NCI-H1930 (cell line): ENCODE data around the gene PDGFC.
"Not testable (repeated sequence)": the region's sequence is repeated elsewhere in the genome, so short reads cannot be mapped to it uniquely, and the experiment has no call there.

Experiments
- DNase-seq, 2 experiments: peaks; one replicate each; lab custom pipeline; 2025; lab: John Stamatoyannopoulos, UW

PDGFC gene

DNA sequence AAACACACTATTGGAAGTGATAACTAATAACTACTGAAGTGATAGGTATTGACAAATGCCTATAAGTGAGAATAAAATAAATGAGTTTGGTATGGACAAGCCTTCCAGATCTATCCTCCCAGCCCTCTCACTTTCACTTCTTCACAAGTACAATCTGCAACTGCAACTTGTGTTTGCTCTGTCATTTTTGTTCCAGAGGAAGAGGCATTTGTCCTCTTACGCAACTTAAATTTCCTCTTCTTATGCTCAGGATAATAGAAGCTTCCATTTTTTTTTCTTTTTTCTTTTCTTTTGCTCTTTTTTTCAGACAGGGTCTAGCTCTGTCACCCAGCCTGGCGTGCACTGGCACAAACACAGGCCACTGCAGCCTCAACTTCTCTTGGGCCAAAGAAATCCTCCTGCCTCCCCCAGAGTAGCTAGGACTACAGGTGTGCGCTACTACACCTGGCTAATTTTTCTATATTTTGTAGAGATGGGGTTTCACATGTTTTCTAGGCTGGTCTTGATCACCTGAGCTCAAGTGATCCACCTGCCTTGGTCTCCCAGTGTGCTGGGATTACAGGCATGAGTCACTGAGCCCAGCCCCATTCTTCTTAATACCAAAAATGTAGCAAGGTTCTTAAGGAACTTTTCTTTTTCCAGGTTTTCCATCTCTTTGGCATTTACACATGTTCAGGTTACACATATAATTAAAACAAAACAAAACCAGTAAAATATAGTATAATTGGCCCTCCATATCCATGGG is 73.1 kb downstream of the PDGFC start:
- DNase-seq, result no peak

DNA sequence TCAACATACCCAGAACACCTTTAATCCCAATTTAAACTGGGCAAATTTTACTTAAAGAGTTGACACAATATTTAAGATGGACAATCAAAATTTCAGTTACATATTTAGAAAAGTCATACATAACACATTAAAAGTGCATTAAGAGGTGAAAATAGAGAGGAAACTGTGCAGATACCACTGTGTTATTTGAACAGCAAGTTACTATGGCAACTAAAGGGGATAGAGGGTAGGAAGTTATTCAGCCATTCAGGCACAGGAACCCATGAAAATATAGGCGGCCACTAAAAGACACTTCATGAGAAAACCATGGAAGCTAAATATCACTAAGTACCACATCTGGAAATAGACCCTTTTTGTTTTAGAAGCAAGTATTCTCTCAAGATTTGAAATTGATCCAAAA is 75.1 kb downstream of the PDGFC start:
- DNase-seq, result no peak

GRCh38 chr4:156894234-156894633 is 77.4 kb downstream of the PDGFC start:
- no peak for DNase-seq

GRCh38 chr4:156892805-156893204 is 78.8 kb downstream of the PDGFC start:
- DNase-seq, result no peak

GRCh38 chr4:156889616-156890594 is 81.7 kb downstream of the PDGFC start:
- no peak for DNase-seq

DNA sequence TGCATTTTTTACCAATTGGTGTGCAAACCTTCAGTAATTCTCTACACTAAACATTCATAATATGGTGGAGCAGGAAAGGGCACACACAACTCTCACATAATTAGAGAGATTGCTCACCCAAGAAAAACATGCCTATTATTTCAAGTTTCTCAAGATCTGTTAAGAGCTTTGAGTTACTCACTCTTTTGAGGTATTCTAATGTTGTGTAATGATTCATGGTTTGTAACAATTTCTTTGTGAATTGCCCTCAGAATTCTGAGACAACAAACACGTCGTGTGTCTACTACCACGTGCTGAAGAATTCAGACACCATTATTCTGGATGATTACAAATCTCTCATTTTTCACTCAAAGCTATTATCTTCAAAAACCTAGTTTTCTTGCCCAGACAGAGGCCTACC is 82.8 kb downstream of the PDGFC start:
- DNase-seq, result no peak

- no peak for DNase-seq
Measured at GRCh38 chr4:156886481-156886880, 85.1 kb downstream of the PDGFC start.

- no peak for DNase-seq
Measured at GRCh38 chr4:156885374-156885773, 86.2 kb downstream of the PDGFC start.

- DNase-seq, result no peak
Measured at GRCh38 chr4:156884183-156884582, 87.4 kb downstream of the PDGFC start.

DNA sequence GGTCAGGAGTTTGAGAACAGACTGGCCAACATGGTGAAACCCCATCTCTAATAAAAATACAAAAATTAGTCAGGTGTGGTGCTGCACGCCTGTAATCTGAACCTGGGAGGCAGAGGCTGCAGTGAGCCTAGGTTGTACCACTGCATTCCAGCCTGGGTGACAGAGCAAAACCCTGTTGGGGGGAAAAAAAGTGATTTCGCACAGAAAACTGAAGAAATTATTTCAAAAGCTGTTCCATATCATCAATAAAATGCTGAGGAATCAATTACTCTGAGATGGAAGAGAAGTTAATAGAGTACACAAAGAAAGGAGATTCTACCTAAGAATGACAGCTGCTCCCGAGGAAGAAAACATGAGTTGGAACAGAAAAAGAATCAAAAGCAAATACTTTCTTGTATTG is 95.9 kb downstream of the PDGFC start:
- no peak for DNase-seq

DNA sequence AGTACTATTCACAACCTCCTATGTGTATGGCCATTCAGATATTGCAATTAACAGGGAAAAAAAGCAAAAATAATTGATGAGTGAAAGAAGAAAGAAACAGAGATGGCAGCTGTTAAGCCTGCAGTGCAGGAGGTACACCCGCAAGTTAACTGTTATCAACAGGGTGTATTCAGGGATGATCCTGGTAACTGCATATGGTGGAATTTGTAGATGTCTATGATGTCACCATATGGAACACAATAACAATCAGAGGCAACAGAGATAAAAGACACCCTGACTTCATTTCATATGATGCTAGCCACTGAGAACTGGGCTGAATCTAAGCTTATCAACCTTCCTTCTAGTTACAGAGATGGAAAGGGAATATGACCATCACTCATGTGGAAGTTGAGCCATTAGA is 96.5 kb downstream of the PDGFC start:
- DNase-seq, result no peak

DNA sequence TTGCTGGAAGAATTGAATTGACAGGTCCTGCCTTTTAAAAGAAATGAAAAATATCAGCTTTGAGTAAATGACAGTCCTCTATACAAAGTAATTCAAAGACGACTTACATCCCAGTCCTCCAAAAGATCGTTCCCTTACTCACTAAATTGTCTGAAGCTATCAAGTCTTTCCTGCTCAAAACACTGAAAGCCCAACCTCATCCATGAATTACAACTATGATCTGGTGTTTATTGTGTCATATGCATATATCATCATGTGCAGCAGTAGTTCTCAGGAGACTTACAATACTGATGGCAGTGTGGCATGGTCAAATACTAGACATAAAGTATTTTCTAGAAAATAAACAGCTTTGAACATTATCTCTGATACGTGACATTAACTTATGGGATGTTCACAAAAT is 97.8 kb downstream of the PDGFC start:
- no peak for DNase-seq

DNA sequence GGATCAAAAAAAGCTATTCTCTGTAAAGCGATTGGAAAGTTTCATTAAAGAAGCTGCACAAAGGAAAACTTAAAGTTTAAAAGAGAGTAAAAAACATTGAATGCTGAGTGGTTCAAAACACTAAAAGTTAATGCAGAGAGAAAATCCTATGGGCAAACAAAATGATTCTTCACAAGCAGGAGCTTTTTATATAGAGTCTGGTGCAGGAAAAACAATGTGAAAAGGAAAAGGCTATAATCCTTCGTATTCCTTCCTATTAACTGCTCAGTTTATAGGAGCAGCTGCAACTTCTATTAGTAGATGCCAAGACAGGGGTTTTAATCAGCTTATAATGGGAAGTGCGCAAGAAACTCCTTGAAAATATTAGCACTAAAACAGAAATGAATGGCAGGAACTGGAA is 100.7 kb downstream of the PDGFC start:
- DNase-seq, result no peak

DNA sequence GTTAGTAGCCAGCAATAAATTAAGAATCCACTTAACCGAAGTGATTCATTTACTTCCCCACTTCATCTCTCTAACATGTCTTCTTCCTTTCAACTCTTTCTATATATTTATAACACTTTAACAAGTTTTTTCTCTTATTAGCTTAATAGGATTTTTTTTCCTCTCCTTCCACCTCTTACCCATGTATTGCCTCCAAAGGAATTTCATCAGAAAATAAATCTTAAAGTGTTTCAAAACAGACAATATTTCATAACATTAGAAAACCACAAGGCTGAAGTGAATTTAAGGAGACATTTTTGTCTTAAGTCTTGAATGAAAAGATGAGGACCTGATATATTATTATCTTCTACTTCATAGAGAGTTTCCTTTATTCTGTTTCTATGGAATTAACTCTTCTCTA is 101.5 kb downstream of the PDGFC start:
- DNase-seq, result no peak

- not testable (repeated sequence) for DNase-seq
Measured at GRCh38 chr4:156866088-156866487, 105.5 kb downstream of the PDGFC start.

- no peak for DNase-seq
Measured at GRCh38 chr4:156865451-156865850, 106.1 kb downstream of the PDGFC start.

- DNase-seq, result no peak
Measured at GRCh38 chr4:156858071-156858470, 113.5 kb downstream of the PDGFC start.

DNA sequence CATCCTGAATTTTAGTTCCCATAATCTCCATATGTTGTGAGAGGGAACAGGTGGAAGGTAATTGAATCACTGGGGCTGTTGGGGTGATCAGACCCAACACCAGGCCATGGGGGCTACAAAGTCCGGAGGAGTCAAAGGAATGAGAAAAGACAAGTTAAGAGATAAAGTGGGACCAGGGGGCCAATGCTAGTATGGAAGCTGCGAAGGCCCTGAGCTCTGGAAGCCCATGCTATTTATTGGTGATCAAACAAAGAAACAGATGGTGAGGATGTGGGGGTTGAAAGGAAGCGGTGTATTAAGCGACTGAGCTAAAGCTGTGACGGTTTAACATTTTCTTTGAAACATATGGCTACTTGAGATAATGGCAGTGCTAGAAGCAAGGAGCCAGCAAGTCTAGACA is 132.8 kb downstream of the PDGFC start:
- no peak for DNase-seq

- DNase-seq, result no peak
Measured at GRCh38 chr4:156837625-156838345, 133.8 kb downstream of the PDGFC start.

DNA sequence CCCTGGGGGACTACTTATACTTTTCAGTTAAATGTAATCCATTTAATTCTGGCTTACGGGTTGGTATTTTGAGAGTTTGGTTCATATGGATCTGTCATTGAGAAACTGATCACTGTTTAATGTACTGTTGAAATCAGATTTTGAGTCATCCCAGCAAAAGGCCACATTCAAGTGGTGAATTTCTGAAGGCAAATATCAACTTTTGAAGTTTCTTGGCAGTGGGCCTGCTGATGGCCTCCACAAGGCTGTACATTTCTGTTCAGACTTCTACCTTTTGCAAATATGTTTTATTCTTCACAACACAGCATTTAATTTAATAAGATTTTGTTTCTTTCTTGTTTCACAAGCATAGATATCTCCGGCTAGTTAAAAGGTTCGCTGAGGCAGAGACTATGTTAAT is 138.7 kb downstream of the PDGFC start:
- DNase-seq, result no peak

DNA sequence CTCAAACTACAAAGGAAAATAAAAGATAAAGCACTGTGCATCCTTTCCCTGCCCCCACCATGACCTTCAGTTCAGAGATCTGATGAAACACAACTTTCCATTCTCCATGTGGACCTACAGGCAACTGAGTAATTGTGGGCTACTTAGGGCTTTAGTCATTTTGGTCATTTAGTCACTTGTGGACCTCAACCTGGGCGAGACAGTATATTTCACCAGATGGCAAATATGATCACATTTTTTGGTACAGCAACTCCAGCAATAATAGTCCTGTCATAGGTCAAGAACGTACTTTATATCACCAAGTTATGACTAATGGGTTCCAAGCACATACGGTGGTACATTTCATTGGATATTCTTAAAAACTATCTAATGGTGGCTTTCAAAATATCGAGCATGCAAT is 141.2 kb downstream of the PDGFC start:
- no peak for DNase-seq

DNA sequence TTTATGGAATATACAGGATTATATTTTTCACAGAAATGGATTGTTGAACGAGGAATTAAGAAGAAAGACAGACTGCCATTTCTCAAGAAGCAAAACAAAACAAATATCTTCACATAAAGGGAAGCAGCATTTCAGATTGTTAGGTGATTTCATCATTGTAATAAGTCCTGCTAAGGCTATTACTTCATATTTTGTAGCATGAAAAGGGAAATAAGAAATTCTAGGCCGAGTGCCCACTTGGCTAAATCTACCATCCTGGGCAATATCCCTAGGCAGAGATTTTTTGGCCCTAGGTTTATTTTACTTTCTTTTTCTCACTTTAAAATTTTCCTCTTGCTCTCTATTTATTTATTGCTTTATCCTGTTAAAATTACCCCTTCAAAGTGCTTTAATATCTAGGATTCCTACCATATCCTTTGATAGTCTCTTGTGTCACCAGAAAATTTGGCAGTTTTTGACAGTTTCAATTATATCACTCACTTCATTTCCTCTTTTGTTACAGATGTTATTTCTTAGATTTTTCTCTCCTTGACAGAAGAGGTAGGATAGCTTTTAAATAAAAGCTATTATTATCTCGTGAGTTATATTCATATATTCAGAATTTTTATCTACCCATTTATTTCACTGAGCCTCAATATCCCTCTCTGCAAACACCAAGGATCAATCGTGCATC is 142.3 kb downstream of the PDGFC start:
- DNase-seq, result no peak
